ENCODE results near the gene CORO2B.

- TF ChIP-seq POLR2A (IDR thresholded peaks at IDR 0.05) (no peak), CTCF (IDR thresholded peaks at IDR 0.05) (no peak)
Measured at GRCh38 chr15:68768321-68768720, 189.5 kb downstream of the CORO2B start.

Data from Peyer's patch (tissue), 4 donors.